Measurements from ENCODE around the gene IL1F10.

Gene IL1F10

GRCh38 chr2:113111121-113111520 is 43.4 kb downstream of the IL1F10 start:
- H3K4me3 ChIP-seq (ENCODE audit: low read length): no peak overlapping the region
- no peak overlapping the region for H3K4me2 ChIP-seq (ENCODE audit: low read length)
- no peaks in the 10 kb centered on the region for H3K36me3 ChIP-seq (ENCODE audit: control insufficient read depth, low read length)
- no peaks in the 10 kb centered on the region for H3K9me3 ChIP-seq (ENCODE audit: control insufficient read depth, insufficient read depth, low read length)
- no peaks in the 10 kb centered on the region for H4K20me1 ChIP-seq (ENCODE audit: control insufficient read depth, insufficient read depth, low read depth, low read length)
- H3K9me2 ChIP-seq (replicated peaks; ENCODE audit: control insufficient read depth, low read length): no peaks in the 10 kb centered on the region; the same call in 1 of the 2 replicates
- no peak overlapping the region for H3K27ac ChIP-seq (ENCODE audit: low read depth, low read length)
- no peaks in the 10 kb centered on the region for H3F3A ChIP-seq (ENCODE audit: control insufficient read depth, insufficient read depth)
- no peak for TF ChIP-seq CTCF (IDR thresholded peaks at IDR 0.05; ENCODE audit: low read depth, low read length, poor library complexity, severe bottlenecking)
- TF ChIP-seq EZH2phosphoT487 (IDR thresholded peaks at IDR 0.05; ENCODE audit: borderline replicate concordance, low read length): no peak
- H3K4me1 ChIP-seq (ENCODE audit: control insufficient read depth, low read length): peaks cover 2% of the 10 kb centered on the region
- H3K79me2 ChIP-seq (ENCODE audit: control insufficient read depth, low read length): no peaks in the 10 kb centered on the region
- H3K27me3 ChIP-seq (ENCODE audit: control insufficient read depth, low read length): peaks cover 41% of the 10 kb centered on the region

- Histone ChIP-seq H3K4me3 (ENCODE audit: low read length) (no peak overlapping the region), H3K9me3 (ENCODE audit: control insufficient read depth, insufficient read depth, low read length) (no peaks in the 10 kb centered on the region), H3K36me3 (ENCODE audit: control insufficient read depth, low read length) (no peaks in the 10 kb centered on the region), H3K27me3 (ENCODE audit: control insufficient read depth, low read length) (peaks cover 36% of the 10 kb centered on the region), H3K79me2 (ENCODE audit: control insufficient read depth, low read length) (no peaks in the 10 kb centered on the region), H3K4me2 (ENCODE audit: low read length) (no peak overlapping the region), H3K9me2 (replicated peaks; ENCODE audit: control insufficient read depth, low read length) (no peaks in the 10 kb centered on the region; the same call in 1 of the 2 replicates), H3K4me1 (ENCODE audit: control insufficient read depth, low read length) (peaks cover 8% of the 10 kb centered on the region), H3K27ac (ENCODE audit: low read depth, low read length) (no peak overlapping the region), H3F3A (ENCODE audit: control insufficient read depth, insufficient read depth) (no peaks in the 10 kb centered on the region), H4K20me1 (ENCODE audit: control insufficient read depth, insufficient read depth, low read depth, low read length) (no peaks in the 10 kb centered on the region)
- no peak for TF ChIP-seq CTCF (IDR thresholded peaks at IDR 0.05; ENCODE audit: low read depth, low read length, poor library complexity, severe bottlenecking)
- TF ChIP-seq EZH2phosphoT487 (IDR thresholded peaks at IDR 0.05; ENCODE audit: borderline replicate concordance, low read length): no peak
These were observed 44.1 kb downstream of the IL1F10 start for GRCh38 chr2:113111823-113112287.

GRCh38 chr2:113112441-113112840 is 44.7 kb downstream of the IL1F10 start:
- H3K4me1 ChIP-seq (ENCODE audit: control insufficient read depth, low read length): peaks cover 8% of the 10 kb centered on the region

More at GRCh38 chr2:113112441-113112840, 44.7 kb downstream of the IL1F10 start:
- Histone ChIP-seq H3K27ac (ENCODE audit: low read depth, low read length) (no peak overlapping the region), H3K9me2 (replicated peaks; ENCODE audit: control insufficient read depth, low read length) (no peaks in the 10 kb centered on the region; the same call in 1 of the 2 replicates), H3K79me2 (ENCODE audit: control insufficient read depth, low read length) (no peaks in the 10 kb centered on the region), H4K20me1 (ENCODE audit: control insufficient read depth, insufficient read depth, low read depth, low read length) (no peaks in the 10 kb centered on the region), H3K9me3 (ENCODE audit: control insufficient read depth, insufficient read depth, low read length) (no peaks in the 10 kb centered on the region), H3K4me3 (ENCODE audit: low read length) (no peak overlapping the region), H3K27me3 (ENCODE audit: control insufficient read depth, low read length) (peaks cover 33% of the 10 kb centered on the region), H3K36me3 (ENCODE audit: control insufficient read depth, low read length) (no peaks in the 10 kb centered on the region), H3K4me2 (ENCODE audit: low read length) (no peak overlapping the region), H3F3A (ENCODE audit: control insufficient read depth, insufficient read depth) (no peaks in the 10 kb centered on the region)
- TF ChIP-seq CTCF (IDR thresholded peaks at IDR 0.05; ENCODE audit: low read depth, low read length, poor library complexity, severe bottlenecking): no peak
- TF ChIP-seq EZH2phosphoT487 (IDR thresholded peaks at IDR 0.05; ENCODE audit: borderline replicate concordance, low read length): no peak

Measured in DOHH2 (cell line).